Muscle layer of duodenum (tissue), 2 donors: ENCODE measurements around the gene GMPPB.
"Not testable (repeated sequence)": the region's sequence is repeated elsewhere in the genome, so short reads cannot be mapped to it uniquely, and the experiment has no call there.

ENCODE experiments used
- H3K27ac ChIP-seq: one replicate; pipeline ENCODE4 v1.7.0; 2013; ENCODE audit warnings: mild to moderate bottlenecking, low read length
- H3K27me3 ChIP-seq: one replicate; pipeline ENCODE4 v1.7.0; 2013; ENCODE audit warnings: low read depth, mild to moderate bottlenecking, control low read depth, low read length
- H3K36me3 ChIP-seq, 2 donors: one replicate each; pipeline ENCODE4 v1.7.0; 2013; ENCODE audit warnings: low read length in 2 of 2, control low read depth in 1 of 2, mild to moderate bottlenecking in 1 of 2; ENCODE audit not compliant: insufficient read depth in 2 of 2, control insufficient read depth in 1 of 2
- H3K4me1 ChIP-seq, 2 donors: one replicate each; pipeline ENCODE4 v1.7.0; 2013; ENCODE audit warnings: low read length in 2 of 2, mild to moderate bottlenecking in 2 of 2, control low read depth in 1 of 2, moderate library complexity in 1 of 2; ENCODE audit not compliant: insufficient read depth in 2 of 2, control insufficient read depth in 1 of 2
- H3K4me3 ChIP-seq, 2 donors: one replicate each; pipeline ENCODE4 v1.7.0; 2013; ENCODE audit warnings: low read length in 2 of 2, low read depth in 1 of 2, mild to moderate bottlenecking in 1 of 2
- H3K9me3 ChIP-seq, 2 donors: one replicate each; pipeline ENCODE4 v1.7.0; 2013; ENCODE audit warnings: low read length in 2 of 2, control low read depth in 1 of 2, mild to moderate bottlenecking in 1 of 2; ENCODE audit not compliant: control insufficient read depth in 1 of 2
- donor health status: healthy.

The GMPPB gene

GRCh38 chr3:49686769-49687423 lies 36.9 kb downstream of the GMPPB start:
- not testable (repeated sequence) for H3K27ac ChIP-seq, H3K9me3 ChIP-seq, H3K27me3 ChIP-seq
- peak overlapping the region in 1 of 2 donors; percentile 40 for H3K4me3 ChIP-seq
- H3K4me1 ChIP-seq: peaks cover 0 to 30% of the 10 kb centered on the region in 2 donors
- H3K36me3 ChIP-seq: peaks cover 17 to 25% of the 10 kb centered on the region in 2 donors

- not testable (repeated sequence) for H3K27me3 ChIP-seq, H3K27ac ChIP-seq, H3K9me3 ChIP-seq
- Histone ChIP-seq H3K4me1 (peaks cover 0 to 26% of the 10 kb centered on the region in 2 donors), H3K4me3 (peak overlapping the region in 1 of 2 donors; percentile 40), H3K36me3 (peaks cover 23 to 30% of the 10 kb centered on the region in 2 donors)
These were observed 37.4 kb downstream of the GMPPB start for GRCh38 chr3:49686346-49686745.

- H3K9me3 ChIP-seq, H3K27me3 ChIP-seq, H3K27ac ChIP-seq, H3K4me3 ChIP-seq: not testable (repeated sequence)
- Histone ChIP-seq H3K4me1 (peaks cover 0 to 21% of the 10 kb centered on the region in 2 donors), H3K36me3 (peaks cover 27 to 35% of the 10 kb centered on the region in 2 donors)
These were observed 37.9 kb downstream of the GMPPB start for GRCh38 chr3:49685846-49686245.

GRCh38 chr3:49685103-49685502 lies 38.6 kb downstream of the GMPPB start:
- not testable (repeated sequence) for H3K27me3 ChIP-seq, H3K4me3 ChIP-seq, H3K27ac ChIP-seq, H3K9me3 ChIP-seq
- H3K4me1 ChIP-seq: peaks cover 0 to 14% of the 10 kb centered on the region in 2 donors
- peaks cover 34 to 43% of the 10 kb centered on the region in 2 donors for H3K36me3 ChIP-seq

GRCh38 chr3:49684453-49684852 lies 39.3 kb downstream of the GMPPB start:
- H3K36me3 ChIP-seq: peaks cover 41 to 49% of the 10 kb centered on the region in 2 donors
- H3K4me1 ChIP-seq: peaks cover 0 to 13% of the 10 kb centered on the region in 2 donors
- not testable (repeated sequence) for H3K27me3 ChIP-seq, H3K9me3 ChIP-seq, H3K27ac ChIP-seq, H3K4me3 ChIP-seq

- Histone ChIP-seq H3K36me3 (peaks cover 53 to 62% of the 10 kb centered on the region in 2 donors), H3K9me3 (no peaks in the 10 kb centered on the region), H3K4me3 (no peak overlapping the region), H3K27ac (no peak overlapping the region), H3K4me1 (peaks cover 0 to 4% of the 10 kb centered on the region in 2 donors), H3K27me3 (no peaks in the 10 kb centered on the region)
These were observed 40.6 kb downstream of the GMPPB start for GRCh38 chr3:49683162-49683561.

GRCh38 chr3:49681543-49681942 lies 42.2 kb downstream of the GMPPB start:
- no peaks in the 10 kb centered on the region for H3K27me3 ChIP-seq
- no peak overlapping the region for H3K27ac ChIP-seq
- H3K9me3 ChIP-seq: no peaks in the 10 kb centered on the region
- no peak overlapping the region for H3K4me3 ChIP-seq
- H3K4me1 ChIP-seq: no peaks in the 10 kb centered on the region
- H3K36me3 ChIP-seq: peaks cover 59 to 78% of the 10 kb centered on the region in 2 donors

- Histone ChIP-seq H3K4me3 (no peak overlapping the region), H3K9me3 (no peaks in the 10 kb centered on the region), H3K27me3 (no peaks in the 10 kb centered on the region), H3K36me3 (peaks cover 62 to 82% of the 10 kb centered on the region in 2 donors), H3K27ac (no peak overlapping the region), H3K4me1 (no peaks in the 10 kb centered on the region)
These were observed 42.6 kb downstream of the GMPPB start for GRCh38 chr3:49681232-49681522.

- no peaks in the 10 kb centered on the region for H3K4me1 ChIP-seq
- peaks cover 62 to 87% of the 10 kb centered on the region in 2 donors for H3K36me3 ChIP-seq
- H3K9me3 ChIP-seq: no peaks in the 10 kb centered on the region
- H3K27me3 ChIP-seq: no peaks in the 10 kb centered on the region
- H3K4me3 ChIP-seq: no peak overlapping the region
- H3K27ac ChIP-seq: no peak overlapping the region
These were observed 43.1 kb downstream of the GMPPB start for GRCh38 chr3:49680493-49681231.

GRCh38 chr3:49675912-49676311 lies 47.8 kb downstream of the GMPPB start:
- no peaks in the 10 kb centered on the region for H3K27me3 ChIP-seq
- H3K4me1 ChIP-seq: peaks cover 5 to 14% of the 10 kb centered on the region in 2 donors
- no peaks in the 10 kb centered on the region for H3K9me3 ChIP-seq
- peaks cover 38 to 54% of the 10 kb centered on the region in 2 donors for H3K36me3 ChIP-seq
- no peak overlapping the region for H3K4me3 ChIP-seq
- H3K27ac ChIP-seq: no peak overlapping the region

GRCh38 chr3:49674497-49674983 lies 49.2 kb downstream of the GMPPB start:
- Histone ChIP-seq H3K4me3 (peak overlapping the region; percentile 70 to 87), H3K27ac (no peak overlapping the region), H3K36me3 (peaks cover 25 to 41% of the 10 kb centered on the region in 2 donors), H3K9me3 (no peaks in the 10 kb centered on the region), H3K4me1 (peaks cover 5 to 14% of the 10 kb centered on the region in 2 donors), H3K27me3 (no peaks in the 10 kb centered on the region)
